Kasumi-1 (cell line): ENCODE results near the gene ZNF837.

Experiments used
- DNase-seq, 2 experiments: peaks; one replicate each; lab custom pipeline; 2025; lab: John Stamatoyannopoulos, UW

Gene ZNF837

DNA sequence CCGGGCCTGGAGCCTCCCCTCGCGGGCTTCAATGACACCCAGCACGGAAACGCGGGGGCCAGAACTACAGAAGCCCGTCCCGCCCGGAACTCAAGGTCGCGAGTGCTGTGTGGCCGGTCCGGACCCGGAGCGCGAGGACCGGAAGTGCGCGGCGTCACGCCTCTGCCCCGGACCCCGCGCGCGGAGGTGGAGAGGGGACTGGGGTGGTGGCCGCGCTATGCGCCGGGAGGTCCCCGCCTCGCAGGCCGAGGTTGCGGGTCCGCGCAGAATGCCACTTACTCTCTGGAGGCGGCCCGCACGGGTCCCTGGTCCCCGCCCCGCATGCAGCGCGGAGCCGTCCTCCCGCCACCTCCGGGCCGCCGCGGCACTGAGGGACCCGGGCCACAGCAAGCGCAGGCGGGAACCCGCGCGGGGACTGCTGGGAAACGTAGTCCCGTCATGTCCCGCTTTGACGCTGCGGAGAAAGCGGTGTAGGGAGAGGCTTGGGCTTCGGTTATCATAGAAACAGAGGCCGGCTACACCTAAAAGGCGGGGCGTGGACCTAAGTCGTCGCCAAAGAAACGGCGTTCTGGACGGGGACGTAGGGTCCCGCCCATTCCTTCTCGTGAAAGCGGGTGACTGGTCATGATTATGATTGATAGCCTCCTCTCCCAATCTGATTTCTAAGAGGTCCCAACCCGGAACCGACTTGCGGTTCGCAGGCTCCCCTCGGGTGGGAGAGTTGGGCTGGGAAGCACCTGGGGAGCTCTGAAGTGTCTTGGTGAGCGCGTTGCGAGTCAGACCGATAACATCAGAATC, at the start of gene ZNF837:
TSS of gene ZNF837 (minus strand) at position 369 of the 798 bp plus-strand sequence. CDS start 11,698 bp downstream, outside the sequence.
- DNase-seq: peak; percentile 99

DNA sequence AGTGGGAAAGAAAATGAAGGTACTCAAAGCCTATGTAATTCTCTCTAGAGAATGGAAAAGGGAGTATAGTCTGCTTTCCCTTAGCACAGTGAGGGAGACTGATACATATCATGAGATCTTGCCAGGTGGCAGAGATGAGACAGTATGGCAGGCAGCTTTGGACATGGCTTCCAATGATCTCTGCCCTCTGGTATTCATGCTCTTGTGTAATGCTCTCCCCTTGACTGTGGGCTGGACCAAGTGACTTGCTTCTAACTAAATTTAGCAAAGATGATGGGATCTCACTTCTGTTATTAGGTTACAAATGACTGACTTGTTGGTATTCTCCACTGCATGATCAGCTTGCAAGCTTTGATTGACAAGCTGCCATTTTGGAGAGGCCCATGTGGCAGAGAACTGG, 48.9 kb upstream of the ZNF837 start:
- no peak for DNase-seq

DNA sequence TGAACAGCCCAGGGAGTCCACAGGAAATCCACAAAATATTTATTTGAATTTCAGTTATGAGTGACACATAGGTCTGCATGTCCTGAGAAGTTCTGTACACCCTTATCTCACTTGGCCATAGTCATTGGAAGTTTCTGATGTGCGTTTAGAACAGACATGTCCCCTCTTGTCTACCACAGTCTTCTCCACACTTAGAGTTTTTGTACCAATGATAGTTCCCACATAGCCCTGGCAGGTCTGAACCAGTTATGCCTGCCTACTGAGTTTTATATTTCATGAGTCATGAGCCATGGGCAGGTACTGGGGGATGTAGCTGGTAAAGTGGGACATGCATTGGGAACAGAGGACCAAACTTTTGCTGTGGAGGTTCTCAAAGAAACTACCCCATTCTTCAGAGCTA, 47.8 kb upstream of the ZNF837 start:
- no peak for DNase-seq

DNA sequence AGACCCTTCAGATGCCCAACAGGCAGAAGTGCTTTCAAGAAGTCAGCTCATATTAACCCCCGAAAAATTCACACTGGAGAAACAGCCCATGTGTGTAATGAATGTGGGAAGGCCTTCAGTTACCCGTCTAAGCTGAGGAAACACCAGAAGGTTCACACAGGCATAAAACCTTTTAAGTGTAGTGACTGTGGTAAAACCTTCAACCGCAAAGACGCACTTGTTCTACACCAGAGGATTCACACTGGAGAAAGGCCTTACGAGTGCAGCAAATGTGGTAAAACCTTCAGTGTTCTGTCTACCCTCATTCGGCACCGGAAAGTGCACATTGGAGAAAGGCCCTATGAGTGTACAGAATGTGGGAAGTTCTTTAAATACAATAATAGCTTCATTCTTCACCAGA, 36.2 kb upstream of the ZNF837 start:
- no peak for DNase-seq

GRCh38 chr19:58416604-58417003, 35.8 kb upstream of the ZNF837 start:
- no peak for DNase-seq

DNA sequence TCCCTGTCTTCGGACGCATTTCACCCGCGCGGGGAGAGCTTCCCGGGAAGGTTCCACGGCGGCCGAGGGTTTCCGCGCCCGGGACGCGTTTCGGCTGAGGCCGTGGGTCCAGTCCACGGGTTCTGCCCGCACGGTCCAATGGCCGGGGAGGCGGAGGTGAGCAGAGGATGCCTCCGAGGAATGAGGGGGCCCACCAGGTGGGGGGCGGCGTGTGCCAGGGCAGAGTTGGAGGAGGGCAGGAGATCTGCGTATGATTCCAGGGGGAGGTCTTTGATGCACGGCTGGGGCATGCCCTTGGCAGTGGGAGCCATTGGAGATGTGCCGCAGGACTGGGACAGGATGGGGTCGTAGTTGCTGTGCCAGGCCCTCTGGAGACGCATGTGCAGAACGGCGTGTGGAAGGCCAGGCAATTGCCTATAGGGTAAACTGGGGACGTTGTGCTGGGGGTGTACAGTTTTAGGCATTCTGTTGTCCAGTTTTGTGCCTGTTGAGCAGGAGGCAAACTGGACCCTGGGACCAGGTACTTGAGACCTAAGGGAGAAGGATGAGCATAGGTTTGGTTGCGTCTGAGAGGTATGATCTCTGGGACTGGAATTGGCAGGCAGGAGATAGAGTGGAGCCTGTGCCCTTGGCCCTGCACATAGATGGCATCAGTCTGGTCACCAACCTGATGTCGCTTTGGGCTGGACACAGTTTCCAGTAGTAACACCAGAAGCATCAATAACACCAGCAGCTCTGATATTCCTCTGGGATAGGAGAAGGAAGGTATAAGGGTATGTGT, 28.4 kb upstream of the ZNF837 start:
- DNase-seq: peak; percentile 67 to 72

- peak; percentile 98 for DNase-seq
Observed at GRCh38 chr19:58408152-58409009, 27.6 kb upstream of the ZNF837 start, which contains the start of gene ZNF584. Gene ZNF584 (plus strand): TSS chr19:58408649. CDS start chr19:58409148, 499 bp downstream.

- no peak for DNase-seq
Observed at GRCh38 chr19:58407658-58408151, 26.9 kb upstream of the ZNF837 start.

DNA sequence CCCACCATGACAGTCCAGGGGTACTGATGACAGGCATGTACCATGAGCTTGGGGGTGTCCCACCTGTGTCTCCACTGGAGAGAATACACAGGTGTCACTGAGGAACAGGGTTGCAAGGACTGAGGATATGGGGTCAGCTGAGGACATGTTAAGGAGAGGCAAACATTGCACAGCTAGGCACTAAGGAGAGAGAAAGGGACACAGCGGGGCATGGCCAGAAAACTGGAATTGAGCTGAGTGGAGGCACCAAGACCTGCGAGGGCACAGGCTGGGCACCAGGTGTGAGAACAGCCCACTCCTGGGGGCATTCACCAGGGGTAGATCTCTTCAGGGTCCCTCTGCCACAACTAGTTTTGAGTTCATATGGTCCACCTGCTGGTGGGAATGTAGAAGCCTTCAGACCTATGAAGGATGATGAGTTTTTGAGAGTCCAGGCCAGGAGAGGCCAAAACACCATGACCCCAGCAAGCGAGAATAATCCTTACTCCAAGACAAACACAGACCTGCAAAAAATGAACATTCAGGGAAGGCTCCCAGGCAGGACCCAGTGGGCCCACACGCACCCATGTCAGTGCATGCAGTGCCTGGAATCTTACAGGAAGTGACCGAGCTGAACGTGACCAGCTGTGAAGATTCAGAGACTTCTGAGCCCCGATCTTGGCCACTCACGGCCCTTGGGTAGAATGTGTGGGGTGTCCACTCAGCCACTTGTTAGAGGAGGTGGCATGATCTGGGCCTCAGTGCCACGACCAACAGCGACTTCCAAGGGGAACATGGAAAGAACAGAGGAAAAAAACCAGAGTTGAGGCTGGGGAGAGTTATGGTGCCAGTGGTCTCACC, 26.2 kb upstream of the ZNF837 start:
- peak; percentile 1 to 28 for DNase-seq

DNA sequence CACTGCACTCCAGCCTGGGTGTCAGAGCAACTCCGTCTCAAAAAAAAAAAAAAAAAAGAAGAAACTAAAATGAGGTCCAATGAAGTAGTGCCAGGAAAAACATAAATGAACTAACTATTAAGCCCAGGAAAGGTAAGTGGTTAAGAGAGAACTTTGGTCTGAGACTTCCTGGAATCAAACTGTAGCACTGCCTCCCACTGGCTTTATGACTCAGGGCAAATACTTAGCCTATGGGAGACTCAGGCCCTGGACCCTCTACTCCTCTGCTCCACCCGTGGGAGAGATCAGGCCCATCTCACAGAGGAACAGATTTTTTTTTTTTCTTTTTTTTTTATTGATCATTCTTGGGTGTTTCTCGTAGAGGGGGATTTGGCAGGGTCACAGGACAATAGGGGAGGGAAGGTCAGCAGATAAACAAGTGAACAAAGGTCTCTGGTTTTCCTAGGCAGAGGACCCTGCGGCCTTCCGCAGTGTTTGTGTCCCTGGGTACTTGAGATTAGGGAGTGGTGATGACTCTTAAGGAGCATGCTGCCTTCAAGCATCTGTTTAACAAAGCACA, 23.2 kb upstream of the ZNF837 start:
- peak; percentile 20 to 29 for DNase-seq

DNA sequence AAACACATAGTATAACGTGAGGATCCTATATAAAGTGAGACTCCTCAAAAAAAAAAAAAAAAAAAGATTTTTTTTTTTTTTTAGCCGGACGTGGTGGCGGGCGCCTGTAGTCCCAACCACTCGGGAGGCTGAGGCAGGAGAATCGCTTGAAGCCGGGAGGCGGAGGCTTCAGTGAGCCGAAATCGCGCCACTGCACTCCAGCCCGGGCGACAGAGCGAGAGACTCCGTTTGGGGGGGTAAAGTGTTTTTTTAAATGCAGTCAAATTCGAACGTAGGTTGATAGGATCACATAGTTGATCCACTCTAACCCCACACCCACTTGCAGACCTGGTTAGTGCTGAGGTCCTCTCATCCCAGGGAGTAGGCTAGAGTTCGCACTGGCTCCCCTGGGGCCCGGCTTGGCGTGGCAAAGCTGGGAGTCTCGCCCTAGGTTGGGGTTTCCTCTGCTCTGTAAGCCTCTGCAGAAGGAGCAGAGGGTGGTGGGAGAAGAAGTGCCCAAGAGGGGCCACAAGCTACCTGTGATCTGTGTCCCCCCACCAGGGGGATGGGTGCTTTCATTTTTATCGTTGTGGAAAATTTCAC, 21.1 kb upstream of the ZNF837 start:
- DNase-seq: no peak

GRCh38 chr19:58400916-58401839, 20.3 kb upstream of the ZNF837 start:
- DNase-seq: peak; percentile 97 to 98

- DNase-seq: no peak
Observed at GRCh38 chr19:58400316-58400915, 19.6 kb upstream of the ZNF837 start.

DNA sequence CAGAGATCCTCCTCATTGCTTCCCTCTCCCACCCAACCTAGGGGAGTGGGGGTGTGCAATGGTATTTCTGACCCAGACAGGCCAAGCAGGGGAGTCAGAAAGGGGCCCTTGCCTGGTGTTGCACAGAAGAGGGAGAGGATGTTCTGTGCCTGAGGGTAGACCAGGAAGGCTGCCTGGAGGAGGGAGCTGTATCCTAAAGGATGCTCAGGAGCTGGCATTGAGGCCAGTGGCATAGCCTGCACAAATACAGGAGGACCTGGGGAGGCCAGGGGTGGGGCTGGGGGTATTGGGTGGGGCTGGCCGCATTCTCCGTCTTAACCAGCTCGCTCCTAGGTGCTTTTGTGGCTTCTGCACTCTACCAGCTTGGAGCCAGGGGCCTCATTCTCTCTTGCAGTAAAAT, 19.1 kb upstream of the ZNF837 start:
- DNase-seq: no peak

DNA sequence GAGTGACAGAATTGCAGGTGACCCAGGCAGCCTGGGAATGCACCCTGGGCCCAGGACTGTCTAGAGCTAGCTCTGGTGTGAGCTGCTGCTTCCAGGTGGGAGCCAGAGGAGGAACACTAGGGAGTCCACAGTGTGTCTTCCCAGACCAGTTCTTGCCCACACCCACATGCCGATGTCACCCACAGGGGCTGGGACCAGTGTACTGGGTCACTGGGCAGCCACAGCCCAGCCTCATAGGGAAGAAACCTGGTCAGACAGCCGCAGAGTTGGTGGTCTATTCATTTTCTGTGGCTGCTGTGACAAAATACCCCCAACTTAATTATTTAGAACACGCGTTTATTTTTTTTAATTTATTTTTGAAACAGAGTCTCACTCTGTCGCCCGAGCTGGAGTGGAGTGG, 17.7 kb upstream of the ZNF837 start:
- no peak for DNase-seq

- DNase-seq: no peak
Observed at GRCh38 chr19:58398087-58398486, 17.3 kb upstream of the ZNF837 start.

DNA sequence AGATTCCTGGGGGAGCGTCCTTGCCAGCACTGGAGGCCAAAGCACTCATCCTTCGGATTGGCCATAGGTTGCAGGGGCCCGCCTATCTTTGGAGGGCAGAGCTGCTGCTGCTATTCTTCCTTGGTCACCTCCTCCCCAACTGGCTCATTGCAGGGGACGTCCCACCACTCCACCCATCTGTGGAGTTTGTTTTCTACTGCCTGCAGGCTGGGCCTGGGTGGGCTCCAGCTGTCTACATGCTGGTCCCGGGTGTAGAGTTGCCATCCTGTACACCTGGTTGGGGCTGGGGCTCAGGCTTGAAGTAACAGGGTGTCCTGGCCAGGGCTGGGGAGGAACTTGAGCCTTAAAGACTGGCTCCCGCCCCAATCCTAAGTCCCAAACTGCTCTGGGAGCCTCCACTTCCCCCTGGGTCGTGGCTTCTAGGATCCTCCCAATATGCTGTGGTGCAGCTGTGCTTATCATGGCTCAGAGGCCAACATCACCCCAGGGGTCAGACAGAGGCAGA, 16.8 kb upstream of the ZNF837 start:
- no peak for DNase-seq

DNA sequence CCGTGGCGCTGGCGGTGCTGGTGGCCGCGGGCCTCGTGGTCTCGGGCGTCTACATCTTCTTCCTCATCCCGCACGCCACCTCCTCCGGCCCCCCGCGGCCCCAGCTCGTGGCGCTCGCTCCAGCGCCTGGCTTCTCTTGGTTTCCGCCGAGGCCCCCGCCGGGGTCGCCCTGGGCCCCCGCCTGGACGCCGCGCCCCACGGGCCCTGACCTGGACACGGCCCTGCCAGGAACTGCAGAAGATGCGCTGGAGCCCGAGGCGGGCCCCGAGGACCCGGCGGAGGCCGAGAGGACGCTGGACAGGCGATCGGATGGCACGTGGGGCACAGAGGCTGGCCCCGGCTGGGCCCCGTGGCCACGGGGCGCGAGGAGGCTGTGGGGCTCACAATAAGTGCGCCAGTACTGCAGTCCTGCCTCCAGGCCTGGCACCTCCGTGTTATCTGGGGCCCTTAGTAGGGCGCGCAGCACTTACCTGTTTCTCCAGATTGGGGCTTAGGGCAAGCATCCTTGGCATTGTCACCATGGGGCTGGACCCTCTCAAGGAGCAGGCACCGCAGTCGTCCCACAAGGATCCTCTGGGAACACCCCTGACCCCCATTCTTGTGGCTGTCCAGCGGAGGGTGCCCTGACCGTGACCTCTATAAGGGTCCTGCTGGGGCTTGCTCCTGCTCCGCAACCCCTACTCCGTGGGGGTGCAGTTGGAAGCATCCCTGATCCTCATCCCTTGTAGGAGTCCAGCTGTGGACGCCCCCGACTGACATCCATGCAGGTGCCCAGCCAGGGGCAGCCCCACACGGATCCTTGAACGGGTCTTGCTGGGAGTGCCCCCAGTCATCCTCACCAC, 16.1 kb upstream of the ZNF837 start:
- no peak for DNase-seq
